B cell (primary cell): ENCODE results near the gene HOXB3. TPM values are rescaled to one million over a fixed set of nuclear protein-coding genes. Genes with fewer than 3 reads are reported as not detected.
A peak's percentile ranks its signal among the peaks of the same experiment; 100 is the strongest.

ENCODE experiments used
- ATAC-seq: fragments of 200-7000 bp; cut with Tn5 transposase; one replicate; pipeline ENCODE4 v1.10.0; 2021; ENCODE audit warnings: low read depth, mild to moderate bottlenecking, moderate number of reproducible peaks, moderate library complexity
- CTCF ChIA-PET: fragments of 350-600 bp; sonication (Branson Sonifier 250); formaldehyde crosslinking; loops from one replicate; lab custom pipeline; 2021; ENCODE audit warnings: antibody characterized with exemption, inconsistent platforms; lab: Charles Lee
- POLR2A ChIA-PET: fragments of 350-600 bp; sonication (Branson Sonifier 250); formaldehyde crosslinking; loops from one replicate; lab custom pipeline; 2021; ENCODE audit warnings: antibody characterized with exemption; lab: Charles Lee
- DNase-seq: peaks from one replicate; pipeline ENCODE4 v3.0.0; 2013
- H2AFZ ChIP-seq: 2 replicates; pipeline ENCODE4 v1.6.1; 2012; ENCODE audit warnings: mild to moderate bottlenecking, low read depth, low read length; ENCODE audit not compliant: insufficient read depth, poor library complexity, severe bottlenecking
- H3K27ac ChIP-seq, 2 donors: 1 replicate in 1 of 2; 2 replicates in 1 of 2; pipeline ENCODE4 v1.5.1; 2012 to 2013; ENCODE audit warnings: low read length in 2 of 2, mild to moderate bottlenecking in 2 of 2, moderate library complexity in 1 of 2
- H3K27me3 ChIP-seq, 4 experiments: fragments of 200-600 bp in 1 of 4; sonication (generic) in 1 of 4; replicated peaks in 1 of 4; 1 replicate in 2 of 4; 2 replicates in 2 of 4; pipeline versions ENCODE4 v1.6.1 to v1.7.0; 2013 to 2016; ENCODE audit warnings: low read length in 3 of 4, mild to moderate bottlenecking in 2 of 4, mixed read lengths in 1 of 4, moderate library complexity in 1 of 4; ENCODE audit not compliant: insufficient read depth in 4 of 4, control insufficient read depth in 3 of 4; ENCODE audit errors: control extremely low read depth in 1 of 4
- H3K36me3 ChIP-seq, 2 experiments: replicated peaks in 1 of 2; 1 replicate in 1 of 2; 2 replicates in 1 of 2; pipeline versions ENCODE4 v1.6.1 to v1.7.1; 2013; ENCODE audit warnings: low read length in 1 of 2; ENCODE audit not compliant: insufficient read depth in 2 of 2, control insufficient read depth in 1 of 2; ENCODE audit errors: control extremely low read depth in 1 of 2, extremely low read depth in 1 of 2
- H3K4me1 ChIP-seq, 2 donors: fragments of 200-600 bp in 1 of 2; sonication (generic) in 1 of 2; 1 replicate in 1 of 2; 2 replicates in 1 of 2; pipeline versions ENCODE4 v1.5.1 to v1.6.1; 2013 to 2017; ENCODE audit warnings: low read length in 2 of 2; ENCODE audit not compliant: control insufficient read depth in 2 of 2, insufficient read depth in 2 of 2
- H3K4me2 ChIP-seq: replicated peaks from 2 replicates; pipeline ENCODE3; 2012; ENCODE audit warnings: mild to moderate bottlenecking, low read depth, low read length; ENCODE audit not compliant: poor library complexity, severe bottlenecking
- H3K4me3 ChIP-seq, 5 experiments: fragments of 200-600 bp in 1 of 5; sonication (generic) in 1 of 5; 1 replicate in 3 of 5; 2 replicates in 2 of 5; pipeline versions ENCODE4 v1.5.1 to v1.7.0; 2011 to 2016; ENCODE audit warnings: low read length in 4 of 5, mild to moderate bottlenecking in 4 of 5, low read depth in 2 of 5, control low read depth in 1 of 5, moderate library complexity in 1 of 5; ENCODE audit not compliant: insufficient read depth in 1 of 5; ENCODE audit errors: control extremely low read depth in 1 of 5, extremely low read depth in 1 of 5
- H3K79me2 ChIP-seq: fragments of 200-600 bp; sonication (generic); one replicate; pipeline ENCODE4 v1.6.0; 2016; ENCODE audit warnings: low read length; ENCODE audit not compliant: control insufficient read depth, insufficient read depth
- H3K9ac ChIP-seq: fragments of 200-600 bp; sonication (generic); 2 replicates; pipeline ENCODE4 v1.6.1; 2017; ENCODE audit warnings: mild to moderate bottlenecking, low read length, moderate library complexity
- H3K9me3 ChIP-seq, 3 donors: one replicate each; pipeline versions ENCODE4 v1.6.1 to v1.7.1; 2013; ENCODE audit warnings: low read length in 2 of 3; ENCODE audit not compliant: control insufficient read depth in 2 of 3, insufficient read depth in 1 of 3; ENCODE audit errors: control extremely low read depth in 1 of 3
- H4K20me1 ChIP-seq: 2 replicates; pipeline ENCODE4 v1.6.0; 2012; ENCODE audit warnings: mild to moderate bottlenecking, low read length; ENCODE audit not compliant: insufficient read depth, control insufficient read depth, poor library complexity, severe bottlenecking
- H3K27ac Mint-ChIP-seq: one replicate; pipeline ENCODE4 v1.8.0; 2021; ENCODE audit warnings: mixed read lengths
- H3K27me3 Mint-ChIP-seq: one replicate; pipeline ENCODE4 v1.8.0; 2021; ENCODE audit warnings: mixed read lengths
- H3K4me1 Mint-ChIP-seq: one replicate; pipeline ENCODE4 v1.8.0; 2021; ENCODE audit warnings: mixed read lengths
- H3K4me3 Mint-ChIP-seq: one replicate; pipeline ENCODE4 v1.8.0; 2021; ENCODE audit warnings: mixed read lengths
- H3K9me3 Mint-ChIP-seq: one replicate; pipeline ENCODE4 v1.8.0; 2022; ENCODE audit warnings: mixed read lengths; ENCODE audit not compliant: insufficient read depth
- CTCF ChIP-seq: fragments of 200-600 bp; IDR thresholded peaks from one replicate; pipeline ENCODE4 v1.8.0; 2022; ENCODE audit warnings: antibody characterized with exemption, mild to moderate bottlenecking
- EZH2 ChIP-seq: IDR thresholded peaks from 2 replicates; pipeline ENCODE4 v1.6.1; 2012; ENCODE audit warnings: borderline replicate concordance, low read depth, mild to moderate bottlenecking, moderate library complexity, low read length; ENCODE audit not compliant: insufficient read depth, poor library complexity, severe bottlenecking
- WGBS: methylation state at CpG from one replicate; pipeline ENCODE4 v1.1.5; 2013; ENCODE audit warnings: missing lambda C conversion rate; ENCODE audit not compliant: insufficient coverage; 5-methylcytosine and 5-hydroxymethylcytosine counted together
- intact Hi-C: fragments of 100-400 bp; cut with micrococcal nuclease; formaldehyde crosslinking; loops from one replicate; pipeline ENCODE4 v1.10.0; 2022
- polyA plus RNA-seq: library from polyadenylated mRNA; depleted of rRNA; stranded (reverse); fragments of >200 nt; gene quantifications from 2 replicates; pipeline ENCODE4 v1.2.3, GENCODE V29; 2012
- total RNA-seq, 2 donors: library from RNA; stranded (reverse); fragments of 120-200 nt in 1 of 2; gene quantifications; 1 replicate in 1 of 2; 2 replicates in 1 of 2; pipeline versions ENCODE4 v1.2.3 to v1.2.4, GENCODE V29; 2013 to 2022

HOXB3 gene
- total and polyA plus RNA-seq, 2 donors (not counting 1 experiment from before 2014, with no cell fraction given) = 3.0 to 4.0 TPM

GRCh38 chr17:48577946-48578615 is 12.0 kb downstream of the HOXB3 start, which contains the start of gene HOXB4:
Gene HOXB4 (minus strand): TSS chr17:48578350. CDS start chr17:48578319, 31 bp downstream.
- Histone ChIP-seq H3K9me3 (peaks cover 0 to 30% (median 0%) of the 10 kb centered on the region in 3 donors), H3K4me3 (peak within 1 kb of the TSS; percentile 48 to 77 (median 61))
- no peak for TF ChIP-seq EZH2
- TF ChIP-seq CTCF = no peak

More at GRCh38 chr17:48577946-48578615, 12.0 kb downstream of the HOXB3 start, which contains the start of gene HOXB4:
- no peaks in the 10 kb centered on the region for H4K20me1 ChIP-seq
- peak within 1 kb of the TSS; percentile 80 for H3K27ac Mint-ChIP-seq
- POLR2A ChIA-PET = interaction anchor here (0.7 kb wide), 1 partner anchor 1087 kb away, joined by 3 read pairs; no protein-coding TSS in a partner anchor
- peaks cover 0 to 64% (median 47%) of the 10 kb centered on the region in 4 experiments for H3K27me3 ChIP-seq
- no peaks in the 10 kb centered on the region for H3K36me3 ChIP-seq
- peak within 1 kb of the TSS; percentile 73 for H3K9ac ChIP-seq
- peaks cover 50 to 55% of the 10 kb centered on the region in 2 donors for H3K4me1 ChIP-seq
- ATAC-seq (peak; percentile 72), DNase-seq (peak; percentile 77)
- H3K4me3 Mint-ChIP-seq = peak within 1 kb of the TSS; percentile 88
- H3K27ac ChIP-seq = no peak within 1 kb of the TSS
- H2AFZ ChIP-seq = peak within 1 kb of the TSS; percentile 92
- WGBS = 0% methylated on average over 39 of the region's 58 CpGs
- peaks cover 49% of the 10 kb centered on the region for H3K4me1 Mint-ChIP-seq
- H3K27me3 Mint-ChIP-seq = peaks cover 48% of the 10 kb centered on the region
- no peaks in the 10 kb centered on the region for H3K9me3 Mint-ChIP-seq
- CTCF ChIA-PET = interaction anchor here (1.3 to 1.6 kb wide), 4 partner anchors 15 to 270 kb away, joined by 3 to 4 read pairs (median 4); partner anchors contain the start of gene HOXB5
- H3K79me2 ChIP-seq = no peaks in the 10 kb centered on the region
- peak within 1 kb of the TSS; percentile 96 for H3K4me2 ChIP-seq
- intact Hi-C loops = loop anchor here (2.0 to 5.0 kb wide), 3 partner anchors 15 to 37 kb away; partner anchors contain the start of genes HOXB5 and HOXB7
